MM.1S (cell line): ENCODE measurements around the gene CLEC9A.

Experiments used
- DNase-seq: peaks from one replicate; pipeline ENCODE4 v3.0.0-alpha.2; 2015
- H2AFZ ChIP-seq: fragments of 300-600 bp; sonication (generic); 2 replicates; pipeline ENCODE4 v1.6.0; 2016; ENCODE audit warnings: antibody characterized with exemption, low read length
- H3F3A ChIP-seq: fragments of 300-600 bp; sonication (generic); 2 replicates; pipeline ENCODE4 v1.6.1; 2016; ENCODE audit warnings: mild to moderate bottlenecking, antibody characterized with exemption, low read length, moderate library complexity, mixed read lengths; ENCODE audit not compliant: insufficient read depth
- H3K27ac ChIP-seq: fragments of 300-600 bp; sonication (generic); 2 replicates; pipeline ENCODE4 v1.5.1; 2016; ENCODE audit warnings: mild to moderate bottlenecking, low read length
- H3K27me3 ChIP-seq: fragments of 300-600 bp; sonication (generic); replicated peaks from 2 replicates; pipeline ENCODE4 v1.6.0; 2016; ENCODE audit warnings: low read length; ENCODE audit not compliant: insufficient read depth
- H3K36me3 ChIP-seq: fragments of 300-600 bp; sonication (generic); replicated peaks from 2 replicates; pipeline ENCODE4 v1.6.1; 2016; ENCODE audit warnings: mild to moderate bottlenecking, low read length, mixed read lengths; ENCODE audit not compliant: insufficient read depth
- H3K4me1 ChIP-seq: fragments of 300-600 bp; sonication (generic); 2 replicates; pipeline ENCODE4 v1.6.1; 2016; ENCODE audit warnings: low read length, mixed read lengths
- H3K4me2 ChIP-seq: fragments of 300-600 bp; sonication (generic); 2 replicates; pipeline ENCODE4 v1.6.0; 2016; ENCODE audit warnings: low read depth, low read length
- H3K4me3 ChIP-seq: fragments of 300-600 bp; sonication (generic); 2 replicates; pipeline ENCODE4 v1.5.1; 2016; ENCODE audit warnings: low read length, mixed read lengths
- H3K79me2 ChIP-seq: fragments of 300-600 bp; sonication (generic); 2 replicates; pipeline ENCODE4 v1.6.1; 2016; ENCODE audit warnings: mixed run types, low read length, mixed read lengths
- H3K9ac ChIP-seq: fragments of 300-600 bp; sonication (generic); 2 replicates; pipeline ENCODE4 v1.6.1; 2016; ENCODE audit warnings: low read length, mixed read lengths
- H3K9me2 ChIP-seq: fragments of 300-600 bp; sonication (generic); replicated peaks from 2 replicates; pipeline ENCODE4 v1.6.1; 2016; ENCODE audit warnings: mild to moderate bottlenecking, low read length, mixed read lengths; ENCODE audit not compliant: insufficient read depth
- H3K9me3 ChIP-seq: fragments of 300-600 bp; sonication (generic); replicated peaks from 2 replicates; pipeline ENCODE4 v1.6.1; 2016; ENCODE audit warnings: mild to moderate bottlenecking, low read length, mixed read lengths; ENCODE audit not compliant: insufficient read depth
- H4K20me1 ChIP-seq: fragments of 300-600 bp; sonication (generic); 2 replicates; pipeline ENCODE4 v1.6.1; 2016; ENCODE audit warnings: mild to moderate bottlenecking, low read length, moderate library complexity, mixed read lengths; ENCODE audit not compliant: insufficient read depth
- CTCF ChIP-seq: fragments of 300-600 bp; sonication (generic); IDR thresholded peaks from 2 replicates; pipeline ENCODE4 v1.5.1; 2016; ENCODE audit warnings: antibody characterized with exemption, low read length, mixed read lengths
- EZH2 ChIP-seq: fragments of 300-600 bp; sonication (generic); optimal IDR thresholded peaks from 2 replicates; pipeline ENCODE3; 2017; ENCODE audit warnings: low read depth, mild to moderate bottlenecking, antibody characterized with exemption, low read length, mixed read lengths
- EZH2phosphoT487 ChIP-seq: fragments of 300-600 bp; sonication (generic); IDR thresholded peaks from 2 replicates; pipeline ENCODE4 v1.6.1; 2018; ENCODE audit warnings: antibody characterized with exemption, low read length

Gene CLEC9A

GRCh38 chr12:10095971-10096370 is 65.5 kb downstream of the CLEC9A start:
- Histone ChIP-seq H3K9me3 (no peaks in the 10 kb centered on the region), H3K79me2 (no peaks in the 10 kb centered on the region), H3K27ac (no peak overlapping the region), H3K9me2 (no peaks in the 10 kb centered on the region), H4K20me1 (no peaks in the 10 kb centered on the region), H3K4me1 (peaks cover 21% of the 10 kb centered on the region), H3K36me3 (no peaks in the 10 kb centered on the region), H3F3A (peaks cover 10% of the 10 kb centered on the region), H3K4me2 (no peak overlapping the region), H3K9ac (no peak overlapping the region), H2AFZ (no peak overlapping the region), H3K4me3 (no peak overlapping the region), H3K27me3 (no peaks in the 10 kb centered on the region)
- TF ChIP-seq CTCF (no peak), EZH2phosphoT487 (no peak), EZH2 (no peak)
- no peak for DNase-seq

GRCh38 chr12:10097521-10097920 is 67.0 kb downstream of the CLEC9A start:
- H4K20me1 ChIP-seq: no peaks in the 10 kb centered on the region

GRCh38 chr12:10098791-10099190 is 68.3 kb downstream of the CLEC9A start, which contains the start of gene CLEC1A:
CLEC1A (minus strand) TSS chr12:10098985; CDS start chr12:10098922, 63 bp downstream.
- H3K27me3 ChIP-seq: no peaks in the 10 kb centered on the region
- no peaks in the 10 kb centered on the region for H3K9me3 ChIP-seq
- no peak within 1 kb of the TSS for H2AFZ ChIP-seq
- no peak for DNase-seq
- H3K79me2 ChIP-seq: no peaks in the 10 kb centered on the region
- H3K4me2 ChIP-seq: no peak within 1 kb of the TSS
- no peak within 1 kb of the TSS for H3K9ac ChIP-seq
- no peaks in the 10 kb centered on the region for H3K9me2 ChIP-seq
- no peaks in the 10 kb centered on the region for H3K36me3 ChIP-seq
- peaks cover 9% of the 10 kb centered on the region; the same call in 1 of the 2 replicates for H3F3A ChIP-seq
- no peak for TF ChIP-seq EZH2
- TF ChIP-seq CTCF: no peak
- TF ChIP-seq EZH2phosphoT487: no peak
- no peak within 1 kb of the TSS for H3K27ac ChIP-seq
- no peak within 1 kb of the TSS for H3K4me3 ChIP-seq
- no peaks in the 10 kb centered on the region for H4K20me1 ChIP-seq
- H3K4me1 ChIP-seq: peaks cover 25% of the 10 kb centered on the region

More at GRCh38 chr12:10097521-10097920, 67.0 kb downstream of the CLEC9A start:
- Histone ChIP-seq H3K9me3 (no peaks in the 10 kb centered on the region), H3K27me3 (no peaks in the 10 kb centered on the region), H3K27ac (peak overlapping the region; percentile 21; the same call in 1 of the 2 replicates), H3K9ac (no peak overlapping the region), H3K4me3 (no peak overlapping the region), H3K9me2 (no peaks in the 10 kb centered on the region), H2AFZ (0 out of 2 replicates have a peak overlapping the region, but pooled peaks have one; percentile 40), H3F3A (peaks cover 9% of the 10 kb centered on the region; the same call in 1 of the 2 replicates), H3K36me3 (no peaks in the 10 kb centered on the region), H3K4me1 (peaks cover 25% of the 10 kb centered on the region), H3K4me2 (peak overlapping the region; percentile 45), H3K79me2 (no peaks in the 10 kb centered on the region)
- peak; percentile 35 for DNase-seq
- TF ChIP-seq EZH2phosphoT487 (no peak), EZH2 (no peak), CTCF (no peak)
